HEK293 (cell line): ENCODE measurements around the gene GBF1.

Experiments
- EGR2 ChIP-seq: fragments of 450-650 bp; formaldehyde crosslinking; IDR thresholded peaks from 2 replicates; pipeline ENCODE4 v1.5.1; 2016; ENCODE audit warnings: low read depth, missing biosample characterization, missing genetic modification characterization
- ELK4 ChIP-seq: IDR thresholded peaks from 2 replicates; pipeline ENCODE4 v1.6.1; 2011; ENCODE audit warnings: mild to moderate bottlenecking, low read depth, low read length, borderline replicate concordance
- GLI2 ChIP-seq: fragments of 450-650 bp; formaldehyde crosslinking; IDR thresholded peaks from 2 replicates; pipeline ENCODE4; 2017; ENCODE audit warnings: missing biosample characterization, missing genetic modification characterization, low read depth, borderline replicate concordance
- KLF8 ChIP-seq: fragments of 450-650 bp; formaldehyde crosslinking; IDR thresholded peaks from 2 replicates; pipeline ENCODE4 v1.5.1; 2016; ENCODE audit warnings: missing biosample characterization, missing genetic modification characterization
- PRDM2 ChIP-seq: fragments of 450-650 bp; formaldehyde crosslinking; IDR thresholded peaks from 2 replicates; pipeline ENCODE4 v1.5.1; 2016; ENCODE audit warnings: missing biosample characterization, missing genetic modification characterization, borderline replicate concordance
- SP7 ChIP-seq: fragments of 450-650 bp; formaldehyde crosslinking; IDR thresholded peaks from 2 replicates; pipeline ENCODE4 v1.5.1; 2016; ENCODE audit warnings: missing biosample characterization, missing genetic modification characterization
- WT1 ChIP-seq: fragments of 450-650 bp; formaldehyde crosslinking; IDR thresholded peaks from 2 replicates; pipeline ENCODE4 v1.5.1; 2016; ENCODE audit warnings: missing biosample characterization, missing genetic modification characterization
- YY2 ChIP-seq: fragments of 450-650 bp; formaldehyde crosslinking; IDR thresholded peaks from 2 replicates; pipeline ENCODE4 v1.5.1; 2016; ENCODE audit warnings: missing biosample characterization, missing genetic modification characterization
- ZBTB6 ChIP-seq: fragments of 450-650 bp; formaldehyde crosslinking; IDR thresholded peaks from 2 replicates; pipeline ENCODE4 v1.5.1; 2017; ENCODE audit warnings: missing biosample characterization, missing genetic modification characterization
- ZFHX2 ChIP-seq: fragments of 450-650 bp; formaldehyde crosslinking; conservative IDR thresholded peaks from 2 replicates; pipeline ENCODE4 v1.5.1; 2016; ENCODE audit warnings: missing biosample characterization, missing genetic modification characterization
- ZNF19 ChIP-seq: fragments of 450-650 bp; formaldehyde crosslinking; IDR thresholded peaks from 2 replicates; pipeline ENCODE4; 2016; ENCODE audit warnings: missing biosample characterization, missing genetic modification characterization, low read depth
- ZNF24 ChIP-seq: fragments of 450-650 bp; formaldehyde crosslinking; IDR thresholded peaks from 2 replicates; pipeline ENCODE4 v1.5.1; 2016; ENCODE audit warnings: missing biosample characterization, missing genetic modification characterization
- ZNF280D ChIP-seq: fragments of 450-650 bp; formaldehyde crosslinking; IDR thresholded peaks from 2 replicates; pipeline ENCODE4 v1.5.1; 2016; ENCODE audit warnings: missing biosample characterization, missing genetic modification characterization
- ZNF335 ChIP-seq: fragments of 450-650 bp; formaldehyde crosslinking; conservative IDR thresholded peaks from 2 replicates; pipeline ENCODE4 v1.5.1; 2016; ENCODE audit warnings: missing biosample characterization, missing genetic modification characterization
- ZNF37A ChIP-seq: fragments of 450-650 bp; IDR thresholded peaks from 2 replicates; pipeline ENCODE4 v1.5.1; 2018; ENCODE audit warnings: missing biosample characterization, missing genetic modification characterization
- ZNF433 ChIP-seq: fragments of 450-650 bp; formaldehyde crosslinking; IDR thresholded peaks from 2 replicates; pipeline ENCODE4 v1.5.1; 2016; ENCODE audit warnings: missing biosample characterization, missing genetic modification characterization, low read depth
- ZNF513 ChIP-seq: fragments of 450-650 bp; IDR thresholded peaks from 2 replicates; pipeline ENCODE4 v1.5.1; 2018; ENCODE audit warnings: missing biosample characterization, missing genetic modification characterization
- ZNF544 ChIP-seq: fragments of 450-650 bp; formaldehyde crosslinking; IDR thresholded peaks from 2 replicates; pipeline ENCODE4 v1.5.0; 2017; ENCODE audit warnings: missing biosample characterization, missing genetic modification characterization
- ZNF580 ChIP-seq: fragments of 450-650 bp; formaldehyde crosslinking; IDR thresholded peaks from 2 replicates; pipeline ENCODE4 v1.5.1; 2016; ENCODE audit warnings: missing biosample characterization, missing genetic modification characterization
- ZNF692 ChIP-seq: fragments of 450-650 bp; formaldehyde crosslinking; IDR thresholded peaks from 2 replicates; pipeline ENCODE4 v1.5.1; 2016; ENCODE audit warnings: missing biosample characterization, missing genetic modification characterization
- ZNF747 ChIP-seq: fragments of 450-650 bp; formaldehyde crosslinking; IDR thresholded peaks from 2 replicates; pipeline ENCODE4 v1.5.1; 2016; ENCODE audit warnings: missing biosample characterization, missing genetic modification characterization
- ZNF776 ChIP-seq: fragments of 450-650 bp; formaldehyde crosslinking; IDR thresholded peaks from 2 replicates; pipeline ENCODE4 v1.5.0; 2017; ENCODE audit warnings: missing biosample characterization, missing genetic modification characterization, borderline replicate concordance
- ZXDB ChIP-seq: fragments of 450-650 bp; formaldehyde crosslinking; IDR thresholded peaks from 2 replicates; pipeline ENCODE4 v1.5.1; 2016; ENCODE audit warnings: missing biosample characterization, missing genetic modification characterization

GBF1 gene

GRCh38 chr10:102230861-102231356 is 14.4 kb upstream of the GBF1 start (continued):
- TF ChIP-seq PRDM2: no peak
- TF ChIP-seq ZNF335 (tag by site-specific recombination): peak; percentile 77
- TF ChIP-seq ZXDB (tag by site-specific recombination): peak; percentile 13
- TF ChIP-seq ZNF24 (tag by site-specific recombination): no peak
- peak; percentile 55 for TF ChIP-seq YY2
- peak; percentile 92 for TF ChIP-seq ZBTB6 (tag by site-specific recombination)
- TF ChIP-seq ZNF544 (tag by site-specific recombination): no peak
- no peak for TF ChIP-seq ELK4
- no peak for TF ChIP-seq GLI2 (tag by site-specific recombination)
- peak; percentile 25; the same call in 1 of the 2 replicates for TF ChIP-seq WT1
- no peak for TF ChIP-seq ZNF747
- TF ChIP-seq EGR2 (tag by site-specific recombination): peak; percentile 83
- TF ChIP-seq ZNF580 (tag by site-specific recombination): no peak
- TF ChIP-seq KLF8 (tag by site-specific recombination): peak; percentile 69
- TF ChIP-seq ZNF19 (tag by site-specific recombination): no peak
- no peak for TF ChIP-seq ZNF433 (tag by site-specific recombination)
- no peak for TF ChIP-seq ZNF37A (tag by site-specific recombination)
- 0 out of 2 replicates have a peak, but pooled peaks have one; percentile 11 for TF ChIP-seq ZNF692 (tag by site-specific recombination)
- TF ChIP-seq ZNF776: no peak
- no peak for TF ChIP-seq ZNF280D (tag by site-specific recombination)
- peak; percentile 66 for TF ChIP-seq ZFHX2 (tag by site-specific recombination)
- TF ChIP-seq ZNF513 (tag by site-specific recombination): no peak
- TF ChIP-seq SP7: no peak; the same call in 1 of the 2 replicates
